HG03342 (cell line): ENCODE measurements around the gene LRFN5.

Experiments
- ATAC-seq: cut with Tn5 transposase; IDR thresholded peaks from one replicate; pipeline ENCODE4 v1.9.1; 2021; ENCODE audit warnings: mild to moderate bottlenecking, moderate library complexity; ENCODE audit not compliant: unreplicated experiment

The LRFN5 gene

GRCh38 chr14:41766772-41767171, 160.1 kb downstream of the LRFN5 start:
- ATAC-seq: no peak

GRCh38 chr14:41773536-41774279, 167.0 kb downstream of the LRFN5 start:
- ATAC-seq: no peak

- no peak for ATAC-seq
Observed at GRCh38 chr14:41782511-41782910, 175.8 kb downstream of the LRFN5 start.

DNA sequence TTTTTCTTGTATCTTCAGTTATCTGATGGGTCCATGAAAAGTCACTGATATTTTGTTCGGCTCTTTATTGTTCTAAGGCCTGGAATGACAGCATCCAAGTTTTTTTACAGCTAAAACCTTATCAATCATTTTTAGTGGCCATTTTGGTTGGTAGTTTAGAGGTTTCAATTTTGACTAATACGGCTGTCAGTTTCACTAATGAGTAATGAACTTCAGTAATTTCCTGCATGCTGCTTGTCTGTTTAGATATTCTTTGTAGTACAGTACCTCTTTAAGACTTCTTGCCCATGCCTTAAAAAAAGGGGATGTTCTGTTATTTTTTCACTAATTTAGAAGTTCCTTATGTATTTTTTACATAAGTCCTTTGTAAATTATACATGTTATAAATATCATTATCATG, 176.7 kb downstream of the LRFN5 start:
- no peak for ATAC-seq

DNA sequence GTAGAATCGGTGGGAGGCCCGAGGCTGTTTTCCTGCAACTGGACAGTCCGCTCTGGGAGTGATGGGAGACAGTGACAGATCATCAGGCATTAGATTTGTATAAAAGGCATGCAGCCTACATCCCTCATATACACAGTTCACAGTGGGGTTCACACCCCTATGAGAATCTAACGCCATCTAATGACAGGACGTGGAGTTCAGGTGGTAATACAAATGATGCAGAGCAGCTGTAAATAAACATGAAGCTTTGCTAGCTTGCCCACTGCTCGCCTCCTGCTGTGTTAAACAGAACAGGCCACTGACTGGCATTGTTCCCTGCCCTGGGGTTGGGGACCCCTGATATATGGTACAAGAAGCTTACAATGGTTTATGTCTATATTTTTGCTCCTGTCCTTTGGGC, 179.0 kb downstream of the LRFN5 start:
- ATAC-seq: no peak

DNA sequence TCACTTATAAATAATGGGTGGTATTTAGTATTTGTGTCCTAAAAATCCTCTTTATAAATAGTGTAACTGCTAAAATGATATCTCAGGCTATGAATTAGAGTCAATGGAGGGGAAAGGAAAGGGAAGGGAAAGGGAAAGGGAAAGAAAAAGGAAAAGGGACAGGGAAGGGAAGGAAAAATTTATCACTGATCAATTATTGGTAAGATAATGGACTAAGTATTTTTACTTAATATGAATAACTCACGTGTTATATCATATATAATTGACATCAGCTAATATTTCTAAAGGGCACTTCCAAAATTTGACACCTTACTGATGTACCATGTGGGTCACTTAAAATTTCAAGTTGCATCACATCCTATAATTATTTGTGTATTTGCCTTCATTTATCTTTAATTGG, 193.1 kb downstream of the LRFN5 start:
- no peak for ATAC-seq

GRCh38 chr14:41805633-41806032, 199.0 kb downstream of the LRFN5 start:
- no peak for ATAC-seq

DNA sequence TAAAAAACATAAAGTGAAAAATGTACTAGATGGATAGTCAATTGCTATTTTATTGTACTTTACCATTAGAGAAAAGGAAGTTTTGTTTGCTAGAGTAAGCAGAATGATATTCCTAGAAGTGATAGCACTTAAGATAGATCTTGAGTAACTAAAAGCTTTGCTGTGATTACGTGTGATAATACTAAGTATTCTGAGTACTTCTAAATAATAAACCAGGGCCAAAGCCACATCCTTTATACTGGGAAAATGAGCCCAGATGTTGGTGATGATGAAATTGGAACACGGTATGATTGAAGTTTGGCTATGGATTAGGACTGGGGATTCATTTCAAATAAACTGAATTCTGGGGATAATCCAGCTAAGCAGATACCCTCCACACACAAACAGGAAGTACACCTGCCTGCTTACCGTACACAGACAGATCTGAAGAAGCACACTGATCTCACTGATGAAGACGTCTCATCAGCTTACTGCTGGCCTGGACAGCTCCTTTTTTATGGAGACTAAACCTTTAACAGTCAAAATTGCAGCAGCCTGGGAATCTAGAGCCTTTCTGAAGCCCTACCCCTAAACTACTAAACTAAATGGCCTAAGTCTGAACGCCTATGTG, 199.8 kb downstream of the LRFN5 start:
- ATAC-seq: no peak

DNA sequence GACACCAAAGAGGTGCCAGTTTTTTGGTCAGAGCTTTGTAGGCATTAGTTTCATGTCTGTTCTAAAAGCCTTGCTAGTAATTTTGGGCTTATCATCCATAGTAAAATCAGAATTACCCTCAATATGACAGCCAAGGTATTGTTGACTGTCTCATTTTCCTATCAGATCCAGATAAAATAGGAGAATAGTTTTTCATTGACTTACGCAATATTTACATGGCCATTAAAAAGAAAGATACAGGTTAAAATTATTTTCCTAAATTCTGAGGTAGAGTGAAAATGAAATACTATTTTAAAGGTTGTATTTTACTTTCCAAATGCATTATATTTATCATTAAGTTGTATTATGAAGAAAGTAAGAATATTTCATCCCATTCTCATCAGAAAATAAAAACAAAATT, 203.7 kb downstream of the LRFN5 start:
- ATAC-seq: no peak

DNA sequence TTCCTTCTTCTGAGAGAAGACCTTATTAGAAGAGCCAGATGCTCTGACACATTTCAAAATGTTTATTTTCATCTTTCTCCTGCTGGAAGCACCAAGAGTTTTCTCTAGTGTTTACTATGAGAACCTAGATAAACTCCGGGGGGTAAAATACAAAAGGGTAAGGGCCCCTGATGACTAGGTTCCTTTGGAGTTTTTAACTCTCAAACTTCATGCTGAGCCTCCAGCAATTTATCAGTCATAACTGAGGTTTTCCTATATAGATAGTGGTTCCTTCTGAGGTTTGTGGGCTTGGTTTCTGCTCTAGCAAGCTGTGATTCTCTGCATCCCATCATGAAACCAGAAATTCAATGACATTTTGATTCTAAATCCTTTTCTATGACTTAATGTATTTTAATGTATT, 210.9 kb downstream of the LRFN5 start:
- no peak for ATAC-seq

GRCh38 chr14:41824441-41824840, 217.8 kb downstream of the LRFN5 start:
- ATAC-seq: no peak

- ATAC-seq: no peak
Observed at GRCh38 chr14:41825622-41826021, 218.9 kb downstream of the LRFN5 start.

DNA sequence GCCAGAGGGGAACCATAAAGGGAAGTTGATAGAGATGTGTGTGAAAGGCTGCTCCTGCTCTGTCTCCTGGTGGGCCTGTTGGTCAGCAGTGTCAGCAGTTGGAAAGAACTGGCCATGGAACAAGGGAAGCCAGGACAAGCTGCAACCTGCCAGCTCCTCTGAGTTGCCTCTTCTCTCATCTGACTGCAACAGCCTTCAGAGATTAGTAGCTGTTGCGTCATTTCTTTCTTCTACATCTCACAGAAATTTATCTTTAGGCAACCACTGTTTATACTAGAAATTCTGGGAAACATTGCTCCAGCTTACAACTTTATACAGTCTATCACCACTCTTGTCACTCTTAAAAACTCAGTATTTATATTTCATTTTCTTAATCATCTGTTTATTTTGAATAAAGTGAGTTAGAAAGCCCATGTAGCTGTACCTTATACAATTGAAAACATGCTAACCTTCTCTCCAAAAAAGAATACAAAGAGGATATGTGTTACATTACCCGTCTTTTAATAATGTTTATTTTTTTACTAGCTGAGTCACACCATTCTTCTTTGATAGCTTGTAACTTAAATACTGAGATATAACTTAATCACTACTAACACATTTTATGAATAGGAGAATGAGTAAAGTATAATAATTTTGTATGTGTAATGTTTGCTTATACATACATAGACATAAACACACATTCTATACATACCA, 224.2 kb downstream of the LRFN5 start:
- ATAC-seq: no peak

GRCh38 chr14:41839661-41840060, 233.0 kb downstream of the LRFN5 start:
- ATAC-seq: no peak

GRCh38 chr14:41859336-41859735, 252.7 kb downstream of the LRFN5 start:
- ATAC-seq: no peak

DNA sequence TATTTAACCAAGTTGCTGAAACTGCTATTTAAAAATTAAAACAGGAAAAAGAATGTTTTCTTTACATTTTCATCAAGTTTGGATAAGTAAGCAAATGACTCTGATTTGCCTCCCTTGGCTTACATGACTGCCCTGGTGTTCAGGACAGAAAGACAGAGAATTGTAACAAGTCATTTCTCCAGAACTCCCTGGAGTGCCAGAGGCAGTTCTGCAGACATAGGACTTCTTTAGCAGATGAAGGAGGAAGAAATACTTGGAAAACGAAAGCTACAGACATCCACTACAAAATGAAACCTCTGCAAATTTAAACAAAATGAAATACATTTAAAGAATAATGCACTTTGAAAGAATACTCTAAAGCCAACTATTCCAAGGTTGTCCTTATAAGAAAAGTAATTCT, 253.9 kb downstream of the LRFN5 start:
- no peak for ATAC-seq

- ATAC-seq: no peak
Observed at GRCh38 chr14:41865894-41866293, 259.2 kb downstream of the LRFN5 start.

DNA sequence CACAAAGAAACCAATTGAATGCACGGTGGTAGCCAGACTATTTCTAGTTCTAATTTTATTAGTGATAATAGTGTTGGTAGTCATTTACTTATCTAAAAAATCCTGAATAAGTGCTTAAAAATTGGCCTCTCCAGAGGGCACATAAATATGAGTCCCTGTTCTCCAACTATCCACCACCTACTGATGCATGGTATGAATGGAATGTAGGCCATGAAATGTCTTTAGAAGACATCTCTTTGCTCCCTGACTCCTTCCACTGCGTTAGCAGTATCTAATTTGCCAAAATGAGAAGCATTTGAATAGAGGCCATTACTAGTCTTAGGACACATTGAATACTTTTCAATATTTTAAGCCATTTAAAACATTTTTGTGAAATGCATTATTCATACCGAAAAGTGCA, 261.7 kb downstream of the LRFN5 start:
- no peak for ATAC-seq

GRCh38 chr14:41872931-41873685, 266.4 kb downstream of the LRFN5 start:
- no peak for ATAC-seq

- no peak for ATAC-seq
Observed at GRCh38 chr14:41873686-41874317, 267.1 kb downstream of the LRFN5 start.

- ATAC-seq: no peak
Observed at GRCh38 chr14:41875116-41875515, 268.4 kb downstream of the LRFN5 start.
